Nephron (organoid): ENCODE results near the gene RNF224.

ENCODE experiments used
- H3K27ac Mint-ChIP-seq, 3 experiments: 2 replicates each; pipeline ENCODE4 v1.8.0; 2020; ENCODE audit warnings: mixed read lengths in 3 of 3, mild to moderate bottlenecking in 2 of 3, moderate library complexity in 1 of 3
- H3K27me3 Mint-ChIP-seq: 2 replicates; pipeline ENCODE4 v1.8.0; 2021; ENCODE audit warnings: low read depth, mild to moderate bottlenecking, moderate library complexity, mixed read lengths
- H3K36me3 Mint-ChIP-seq: 2 replicates; pipeline ENCODE4 v1.8.0; 2020; ENCODE audit warnings: low read depth, mixed read lengths
- H3K4me1 Mint-ChIP-seq: 2 replicates; pipeline ENCODE4 v1.8.0; 2020; ENCODE audit warnings: mixed read lengths
- H3K4me3 Mint-ChIP-seq, 3 experiments: 2 replicates each; pipeline ENCODE4 v1.8.0; 2020; ENCODE audit warnings: mild to moderate bottlenecking in 3 of 3, mixed read lengths in 3 of 3, moderate library complexity in 2 of 3
- H3K9me3 Mint-ChIP-seq: 2 replicates; pipeline ENCODE4 v1.8.0; 2020; ENCODE audit warnings: mixed read lengths
- CTCF ChIP-seq, 3 experiments: fragments of 200-600 bp; sonication (generic); IDR thresholded peaks; one replicate each; pipeline ENCODE4 v1.5.0; 2021; ENCODE audit warnings: antibody characterized with exemption in 3 of 3; ENCODE audit not compliant: unreplicated experiment in 3 of 3

The RNF224 gene

GRCh38 chr9:137234055-137234697 is 6.9 kb downstream of the RNF224 start:
- Mint-ChIP-seq H3K27me3 (peaks cover 5% of the 10 kb centered on the region), H3K9me3 (no peaks in the 10 kb centered on the region), H3K4me3 (no peak overlapping the region), H3K36me3 (no peaks in the 10 kb centered on the region), H3K27ac (no peak overlapping the region), H3K4me1 (peaks cover 19% of the 10 kb centered on the region)
- no peak for TF ChIP-seq CTCF (IDR thresholded peaks at IDR 0.05; ENCODE audit: unreplicated experiment in 3 of 3)

DNA sequence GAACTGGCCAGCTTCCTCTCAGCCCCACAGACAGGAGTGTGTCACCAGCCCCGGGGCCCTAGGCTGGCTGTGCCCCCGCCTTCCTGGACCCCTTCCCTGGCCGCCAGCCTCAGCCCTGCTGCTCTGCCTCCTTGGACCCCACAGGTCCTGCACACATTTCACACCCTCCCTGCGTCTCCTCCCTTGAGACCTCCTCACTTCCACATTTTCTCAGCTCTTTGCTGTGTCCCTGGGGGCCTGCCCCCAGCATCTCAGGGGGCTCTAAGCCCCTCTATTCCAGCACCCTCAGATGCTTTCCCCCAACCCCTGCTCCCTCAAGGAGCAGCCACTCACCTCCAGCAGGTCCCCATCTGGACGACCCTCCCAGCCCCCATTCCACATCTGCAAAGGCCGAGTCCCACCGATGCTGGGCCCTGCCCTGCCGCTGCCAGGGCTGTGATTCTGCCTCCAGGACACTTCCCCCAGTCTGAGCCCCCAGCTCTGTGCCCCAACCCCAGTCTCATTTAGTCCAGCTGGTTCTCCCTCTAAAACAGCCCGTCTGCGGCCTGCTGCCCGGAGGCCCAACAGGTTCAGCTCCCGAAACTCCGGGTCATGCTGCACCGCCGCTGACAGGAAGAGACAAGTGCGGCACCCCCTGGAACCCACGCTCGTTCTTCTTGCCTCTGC is 7.6 kb downstream of the RNF224 start:
- peaks cover 19% of the 10 kb centered on the region for H3K4me1 Mint-ChIP-seq
- no peaks in the 10 kb centered on the region for H3K9me3 Mint-ChIP-seq
- H3K4me3 Mint-ChIP-seq, result peak overlapping the region in 2 of 3 experiments; percentile 40 to 42
- H3K27ac Mint-ChIP-seq, result peak overlapping the region in 1 of 3 experiments; percentile 35
- TF ChIP-seq CTCF (IDR thresholded peaks at IDR 0.05; ENCODE audit: unreplicated experiment in 3 of 3), result no peak
- no peaks in the 10 kb centered on the region for H3K36me3 Mint-ChIP-seq
- peaks cover 5% of the 10 kb centered on the region for H3K27me3 Mint-ChIP-seq

DNA sequence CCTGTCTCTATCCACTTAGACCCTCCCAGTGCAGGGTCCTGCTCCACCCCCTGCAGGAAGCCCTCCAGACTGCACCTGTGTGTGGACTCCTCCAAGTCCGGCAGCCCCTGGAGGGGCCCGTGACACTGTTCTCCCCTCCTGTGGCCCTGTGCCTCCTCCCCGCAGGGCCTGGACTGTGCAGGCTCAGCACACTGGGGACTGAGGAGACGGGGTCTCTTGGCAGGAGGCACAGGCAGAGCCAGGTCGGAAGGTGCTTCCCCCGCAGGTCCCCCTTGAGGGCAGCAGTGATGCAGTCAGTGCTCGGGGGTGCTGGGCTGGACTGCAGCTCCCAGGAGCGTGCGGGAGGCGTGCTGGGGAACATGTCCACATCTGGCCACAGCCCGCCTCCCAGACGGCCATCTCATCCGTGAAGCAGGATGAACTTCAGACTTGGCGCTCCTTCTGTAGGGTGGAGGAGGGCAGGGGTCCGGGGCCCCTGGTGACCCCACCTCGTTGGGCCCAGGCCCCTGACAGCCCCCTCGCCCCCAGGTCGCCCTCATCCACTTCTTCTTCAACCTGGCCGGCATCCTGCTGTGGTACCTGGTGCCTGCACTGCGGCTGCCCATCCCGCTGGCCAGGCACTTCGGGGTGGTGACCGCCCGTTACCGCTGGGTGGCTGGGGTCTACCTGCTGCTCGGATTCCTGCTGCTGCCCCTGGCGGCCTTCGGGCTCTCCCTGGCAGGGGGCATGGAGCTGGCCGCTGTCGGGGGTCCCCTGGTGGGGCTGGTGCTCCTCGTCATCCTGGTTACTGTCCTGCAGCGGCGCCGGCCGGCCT is 8.3 kb downstream of the RNF224 start:
- H3K36me3 Mint-ChIP-seq, result no peaks in the 10 kb centered on the region
- peak overlapping the region in 1 of 3 experiments; percentile 40 for H3K4me3 Mint-ChIP-seq
- no peaks in the 10 kb centered on the region for H3K9me3 Mint-ChIP-seq
- peaks cover 19% of the 10 kb centered on the region for H3K4me1 Mint-ChIP-seq
- peaks cover 5% of the 10 kb centered on the region for H3K27me3 Mint-ChIP-seq
- TF ChIP-seq CTCF (IDR thresholded peaks at IDR 0.05; ENCODE audit: unreplicated experiment in 3 of 3), result no peak
- peak overlapping the region in 1 of 3 experiments; percentile 35 for H3K27ac Mint-ChIP-seq

DNA sequence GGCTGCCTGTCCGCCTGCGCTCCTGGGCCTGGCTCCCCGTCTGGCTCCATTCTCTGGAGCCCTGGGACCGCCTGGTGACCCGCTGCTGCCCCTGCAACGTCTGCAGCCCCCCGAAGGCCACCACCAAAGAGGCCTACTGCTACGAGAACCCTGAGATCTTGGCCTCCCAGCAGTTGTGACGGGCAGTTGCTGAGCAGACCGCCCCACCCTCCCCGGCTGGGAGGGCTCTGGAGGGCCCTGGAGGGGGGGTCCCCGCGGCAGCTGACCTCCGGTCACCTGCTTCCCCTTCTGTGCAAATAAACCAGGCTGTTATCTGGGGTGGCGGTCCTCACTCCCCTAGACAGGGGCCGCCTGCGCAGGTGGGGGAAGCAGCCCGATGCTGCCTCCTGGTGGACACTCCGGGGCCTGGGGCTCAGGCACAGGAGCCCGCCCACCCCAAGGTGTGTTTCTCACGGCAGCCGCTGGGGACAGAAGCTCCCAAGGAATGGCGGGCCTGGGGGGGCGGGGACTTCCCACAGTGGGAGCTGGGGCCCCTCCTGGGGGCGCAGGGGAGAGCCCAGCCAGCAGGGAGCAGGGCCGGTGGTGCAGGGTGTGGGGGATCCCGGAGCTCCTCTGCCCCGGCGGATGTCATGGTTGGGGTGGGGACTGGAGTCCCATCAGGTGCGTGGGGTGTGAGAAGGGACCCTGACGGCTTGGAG is 9.1 kb downstream of the RNF224 start:
- no peaks in the 10 kb centered on the region for H3K9me3 Mint-ChIP-seq
- peaks cover 5% of the 10 kb centered on the region for H3K27me3 Mint-ChIP-seq
- H3K4me1 Mint-ChIP-seq, result peaks cover 24% of the 10 kb centered on the region
- H3K36me3 Mint-ChIP-seq, result no peaks in the 10 kb centered on the region
- TF ChIP-seq CTCF (IDR thresholded peaks at IDR 0.05; ENCODE audit: unreplicated experiment in 3 of 3), result peak; percentile 99 to 100 (median 100)
- H3K27ac Mint-ChIP-seq, result no peak overlapping the region
- no peak overlapping the region for H3K4me3 Mint-ChIP-seq

DNA sequence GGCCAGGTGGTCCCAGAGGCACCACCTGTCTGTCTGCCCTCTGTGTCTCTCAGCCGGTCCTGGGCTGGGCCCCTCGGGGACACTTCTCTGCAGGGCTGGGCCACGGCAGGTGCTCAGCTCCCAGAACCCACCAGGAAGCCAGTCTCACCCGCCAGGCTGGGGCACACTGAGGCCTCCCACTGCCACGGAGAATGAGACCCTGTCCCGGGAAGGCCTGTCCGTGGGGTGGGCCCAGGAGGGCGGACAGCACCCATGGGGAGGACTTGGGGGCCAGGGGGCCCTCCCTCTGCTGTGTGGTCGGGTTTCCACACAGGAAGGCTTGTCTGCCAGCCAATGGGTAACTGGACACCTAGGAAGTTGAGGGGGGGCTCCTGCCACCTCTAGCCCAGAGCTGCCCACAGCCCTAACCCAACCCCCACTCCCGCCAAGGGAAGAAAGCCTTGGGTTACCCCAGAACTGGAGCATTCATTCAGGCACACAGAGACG is 9.7 kb downstream of the RNF224 start:
- H3K4me1 Mint-ChIP-seq, result peaks cover 24% of the 10 kb centered on the region

More for the DNA sequence above, 9.7 kb downstream of the RNF224 start:
- H3K36me3 Mint-ChIP-seq, result no peaks in the 10 kb centered on the region
- H3K4me3 Mint-ChIP-seq, result peak overlapping the region in 1 of 3 experiments; percentile 39
- H3K9me3 Mint-ChIP-seq, result no peaks in the 10 kb centered on the region
- H3K27me3 Mint-ChIP-seq, result peaks cover 5% of the 10 kb centered on the region
- TF ChIP-seq CTCF (IDR thresholded peaks at IDR 0.05; ENCODE audit: unreplicated experiment in 3 of 3), result no peak
- H3K27ac Mint-ChIP-seq, result no peak overlapping the region
